Lower leg skin (tissue), 4 donors: ENCODE results near the gene CEP290. TPM values are rescaled to one million over a fixed set of nuclear protein-coding genes. Genes with fewer than 3 reads are reported as not detected.

Experiments used
- DNase-seq, 2 donors: peaks; one replicate each; pipeline ENCODE4 v3.0.0-alpha.2; 2019; ENCODE audit warnings: low spot score in 2 of 2
- H3K4me3 ChIP-seq: fragments of 200-600 bp; sonication (generic); 2 replicates; pipeline ENCODE4 v1.5.1; 2017; ENCODE audit warnings: mild to moderate bottlenecking, low read depth; ENCODE audit not compliant: poor library complexity, severe bottlenecking
- POLR2A ChIP-seq, 2 donors: fragments of 450-650 bp; IDR thresholded peaks; one replicate each; pipeline ENCODE4 v1.6.1; 2016 to 2017; ENCODE audit warnings: antibody characterized with exemption in 2 of 2, mild to moderate bottlenecking in 1 of 2, moderate library complexity in 1 of 2
- WGBS, 2 donors: methylation state at CpG; one replicate each; pipeline ENCODE4 v1.1.5; 2018; 5-methylcytosine and 5-hydroxymethylcytosine counted together
- intact Hi-C: fragments of 100-400 bp; cut with DNase I; formaldehyde crosslinking; loops from one replicate; pipeline ENCODE4 v1.15.0; 2023; ENCODE audit warnings: low total_unique reads
- total RNA-seq, 4 donors: library from RNA; depleted of rRNA; stranded (reverse); fragments of >200 nt; gene quantifications; one replicate each; pipeline ENCODE4 v1.1.0, GENCODE V29; 2016
- TF ChIP-seq, protein P1 (sequence below), 3 donors: fragments of 450-650 bp; IDR thresholded peaks; one replicate each; pipeline ENCODE4 v1.5.1; 2016; ENCODE audit warnings: antibody characterized with exemption in 3 of 3, mild to moderate bottlenecking in 3 of 3, moderate library complexity in 2 of 3

The CEP290 gene
- total RNA-seq = 1 to 10 TPM; 3.0 to 5.8 (median 3.7) TPM

- DNase-seq = peak; percentile 98
- WGBS, 2 donors = 0% methylated on average over 46 to 49 of the region's 49 CpGs
- peak within 1 kb of the TSS; percentile 71 for H3K4me3 ChIP-seq
- no peak for TF ChIP-seq POLR2A (IDR thresholded peaks at IDR 0.05)
- TF ChIP-seq, protein P1, sequence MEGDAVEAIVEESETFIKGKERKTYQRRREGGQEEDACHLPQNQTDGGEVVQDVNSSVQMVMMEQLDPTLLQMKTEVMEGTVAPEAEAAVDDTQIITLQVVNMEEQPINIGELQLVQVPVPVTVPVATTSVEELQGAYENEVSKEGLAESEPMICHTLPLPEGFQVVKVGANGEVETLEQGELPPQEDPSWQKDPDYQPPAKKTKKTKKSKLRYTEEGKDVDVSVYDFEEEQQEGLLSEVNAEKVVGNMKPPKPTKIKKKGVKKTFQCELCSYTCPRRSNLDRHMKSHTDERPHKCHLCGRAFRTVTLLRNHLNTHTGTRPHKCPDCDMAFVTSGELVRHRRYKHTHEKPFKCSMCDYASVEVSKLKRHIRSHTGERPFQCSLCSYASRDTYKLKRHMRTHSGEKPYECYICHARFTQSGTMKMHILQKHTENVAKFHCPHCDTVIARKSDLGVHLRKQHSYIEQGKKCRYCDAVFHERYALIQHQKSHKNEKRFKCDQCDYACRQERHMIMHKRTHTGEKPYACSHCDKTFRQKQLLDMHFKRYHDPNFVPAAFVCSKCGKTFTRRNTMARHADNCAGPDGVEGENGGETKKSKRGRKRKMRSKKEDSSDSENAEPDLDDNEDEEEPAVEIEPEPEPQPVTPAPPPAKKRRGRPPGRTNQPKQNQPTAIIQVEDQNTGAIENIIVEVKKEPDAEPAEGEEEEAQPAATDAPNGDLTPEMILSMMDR (IDR thresholded peaks at IDR 0.05) = no peak
- intact Hi-C loops = no loop called here
Observed at GRCh38 chr12:88141774-88142609, at the start of gene CEP290, which contains the start of gene TMTC3. TSS of gene CEP290 (minus strand) at chr12:88142088. CDS start at chr12:88141307, 781 bp downstream. TSS of gene TMTC3 (plus strand) at chr12:88142307. CDS start at chr12:88148316, 6,009 bp downstream.

- WGBS, 2 donors = 97 to 98% methylated on average over 1 of the region's 1 CpG
- TF ChIP-seq, protein P1 (IDR thresholded peaks at IDR 0.05) = no peak
- no peak for TF ChIP-seq POLR2A (IDR thresholded peaks at IDR 0.05)
- no peak for DNase-seq
- no peak overlapping the region for H3K4me3 ChIP-seq
- intact Hi-C loops = no loop called here
Observed at GRCh38 chr12:88188180-88188579, 46.3 kb upstream of the CEP290 start.

DNA sequence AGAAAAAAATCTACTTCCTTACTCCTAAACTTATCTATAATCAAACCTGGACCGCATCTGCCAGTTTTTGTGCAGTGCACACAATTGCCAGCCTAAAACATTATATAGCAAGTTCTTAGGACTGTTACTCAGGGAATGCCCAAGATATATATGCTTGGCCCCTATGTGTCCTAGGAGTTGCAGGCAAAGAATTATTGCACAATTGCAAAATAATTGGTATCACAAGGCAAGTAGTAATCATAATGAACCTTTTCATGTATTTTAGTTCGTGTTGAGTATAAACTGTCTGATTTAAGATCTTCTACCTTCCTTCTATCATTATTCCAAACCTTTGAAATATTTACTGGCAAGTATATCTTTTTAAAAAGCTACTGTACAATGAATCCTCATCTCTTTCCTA is 45.7 kb upstream of the CEP290 start:
- WGBS, 2 donors = 91 to 95% methylated on average over 2 of the region's 2 CpGs
- DNase-seq = no peak
- TF ChIP-seq, protein P1 (IDR thresholded peaks at IDR 0.05) = no peak
- no peak for TF ChIP-seq POLR2A (IDR thresholded peaks at IDR 0.05)
- H3K4me3 ChIP-seq = no peak overlapping the region
- intact Hi-C loops = no loop called here

DNA sequence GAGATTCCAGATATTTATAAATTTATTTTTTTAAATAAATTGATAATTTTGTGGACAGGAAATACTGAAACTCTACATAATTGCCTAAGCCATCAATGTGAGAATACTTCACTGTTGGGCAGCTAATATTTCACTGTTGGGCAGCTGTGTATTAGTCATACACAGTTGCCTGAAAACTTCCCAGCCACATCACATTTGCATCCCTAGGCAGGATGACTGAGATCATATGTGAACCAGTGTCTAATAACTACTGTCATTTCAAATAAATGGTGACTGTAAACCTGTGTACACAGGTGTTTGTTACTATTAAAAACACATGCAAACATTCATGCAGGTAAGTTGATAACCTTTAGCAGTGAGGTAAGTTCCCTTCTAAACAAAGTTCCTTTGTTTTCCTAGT is 44.1 kb upstream of the CEP290 start:
- intact Hi-C loops = no loop called here
- no peak for DNase-seq
- no peak overlapping the region for H3K4me3 ChIP-seq
- TF ChIP-seq POLR2A (IDR thresholded peaks at IDR 0.05) = no peak
- TF ChIP-seq, protein P1 (IDR thresholded peaks at IDR 0.05) = no peak

GRCh38 chr12:88185279-88185678 is 43.4 kb upstream of the CEP290 start:
- 96 to 97% methylated on average over 2 of the region's 2 CpGs for WGBS, 2 donors
- no peak for TF ChIP-seq POLR2A (IDR thresholded peaks at IDR 0.05)
- no peak overlapping the region for H3K4me3 ChIP-seq
- intact Hi-C loops = no loop called here
- DNase-seq = no peak

DNA sequence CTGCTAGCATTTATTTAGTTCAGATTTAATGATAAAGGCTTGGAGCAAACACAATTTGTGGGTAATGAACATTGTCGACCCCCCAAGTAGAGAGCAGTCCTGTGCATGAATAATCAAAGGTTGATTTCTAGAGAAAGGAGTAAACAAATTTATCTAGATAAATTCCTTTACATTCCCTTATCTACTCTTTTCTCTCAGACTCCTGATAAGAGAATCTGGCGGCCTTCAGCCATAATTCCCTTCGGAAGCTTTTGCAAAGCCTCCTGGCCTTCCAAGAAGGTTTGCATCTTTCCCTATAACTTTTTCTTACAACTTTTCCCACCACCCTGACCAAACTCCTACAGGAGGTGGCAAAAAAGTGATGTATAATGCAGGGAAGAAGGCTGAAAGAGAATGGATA is 42.3 kb upstream of the CEP290 start:
- no peak for DNase-seq
- WGBS, 2 donors = 91 to 99% methylated on average over 3 of the region's 3 CpGs
- TF ChIP-seq POLR2A (IDR thresholded peaks at IDR 0.05) = no peak
- TF ChIP-seq, protein P1 (IDR thresholded peaks at IDR 0.05) = no peak
- intact Hi-C loops = no loop called here
- no peak overlapping the region for H3K4me3 ChIP-seq
